SJCRH30 (cell line): Measurements from ENCODE around the gene DSTN. TPM values are rescaled to one million over a fixed set of nuclear protein-coding genes. Genes with fewer than 3 reads are reported as not detected.

Source experiments
- DNase-seq, 2 experiments: peaks; one replicate each; pipeline ENCODE4 v3.0.0-alpha.2; 2015 to 2020
- H3K27ac ChIP-seq: fragments of 250-450 bp; sonication (Bioruptor Pico); 2 replicates; pipeline ENCODE4 v1.5.1; 2020; ENCODE audit warnings: mild to moderate bottlenecking, moderate library complexity
- H3K27me3 ChIP-seq: fragments of 250-450 bp; sonication (Bioruptor Pico); 2 replicates; pipeline ENCODE4 v1.5.1; 2020; ENCODE audit warnings: mild to moderate bottlenecking, moderate library complexity
- H3K36me3 ChIP-seq: fragments of 250-450 bp; sonication (Bioruptor Pico); 2 replicates; pipeline ENCODE4 v1.5.1; 2020; ENCODE audit warnings: mild to moderate bottlenecking, moderate library complexity
- H3K4me1 ChIP-seq: fragments of 250-450 bp; sonication (Bioruptor Pico); 2 replicates; pipeline ENCODE4 v1.5.1; 2020; ENCODE audit warnings: mild to moderate bottlenecking, moderate library complexity
- H3K4me3 ChIP-seq: fragments of 250-450 bp; sonication (Bioruptor Pico); 2 replicates; pipeline ENCODE4 v1.5.1; 2020; ENCODE audit warnings: mild to moderate bottlenecking, moderate library complexity
- H3K9me3 ChIP-seq: fragments of 250-450 bp; sonication (Bioruptor Pico); replicated peaks from 2 replicates; pipeline ENCODE4 v1.5.1; 2020; ENCODE audit warnings: mild to moderate bottlenecking, moderate library complexity
- total RNA-seq: library from RNA; depleted of rRNA; stranded (reverse); fragments of >200 nt; shearing (Covaris generic); gene quantifications from 2 replicates; pipeline ENCODE4 v1.2.3, GENCODE V29; 2014

DSTN gene
- total RNA-seq, 1 experiment from 2014 or later: 117 TPM

DNA sequence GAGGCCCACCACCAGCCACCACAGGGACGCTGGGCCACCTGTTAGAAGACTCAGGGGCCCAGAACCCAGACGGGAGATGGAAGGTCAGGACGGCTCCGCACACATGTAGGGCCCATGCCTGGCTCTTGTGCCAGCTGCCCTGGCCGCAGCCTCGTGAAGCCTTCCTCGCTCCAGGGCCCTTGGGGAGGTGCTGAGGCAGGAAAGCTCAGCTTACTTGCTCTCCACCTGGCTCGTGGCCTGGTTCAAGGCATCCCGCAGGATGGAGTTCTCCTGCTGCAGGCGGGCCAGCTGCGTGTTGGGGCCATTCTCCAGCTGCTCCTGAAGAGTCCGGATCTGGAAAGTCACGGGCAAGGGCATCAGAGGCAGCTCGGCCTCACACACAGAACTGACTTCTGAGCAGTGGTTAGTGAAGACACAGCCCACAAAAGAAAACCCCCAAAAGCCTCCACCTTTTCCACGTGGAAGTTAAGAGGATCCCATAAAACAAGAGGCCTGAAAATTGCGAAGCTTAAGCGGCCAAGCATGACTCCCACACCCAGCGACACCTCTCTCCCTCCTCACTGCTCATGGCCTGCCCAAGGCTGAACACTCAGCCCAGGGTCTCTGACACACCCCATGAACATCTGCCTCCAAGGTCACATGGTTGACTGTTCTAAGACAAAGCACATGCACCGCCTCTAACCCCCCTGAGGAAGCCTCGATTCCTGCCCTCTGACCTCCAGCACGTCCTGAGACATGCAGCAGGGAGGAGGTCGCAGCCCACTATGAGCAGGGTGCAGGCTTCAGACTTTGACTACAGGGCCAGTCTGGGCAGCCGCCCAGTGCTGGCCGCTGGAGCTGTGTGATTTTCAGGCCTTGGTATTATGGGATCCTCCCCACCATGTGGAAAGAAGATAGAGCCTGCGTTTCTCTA lies 65.7 kb downstream of the DSTN start:
- H3K27me3 ChIP-seq: no peaks in the 10 kb centered on the region
- H3K4me1 ChIP-seq: no peaks in the 10 kb centered on the region
- DNase-seq: no peak
- no peaks in the 10 kb centered on the region; the same call in 1 of the 2 replicates for H3K36me3 ChIP-seq
- H3K27ac ChIP-seq: no peak overlapping the region
- H3K4me3 ChIP-seq: no peak overlapping the region
- no peaks in the 10 kb centered on the region for H3K9me3 ChIP-seq

DNA sequence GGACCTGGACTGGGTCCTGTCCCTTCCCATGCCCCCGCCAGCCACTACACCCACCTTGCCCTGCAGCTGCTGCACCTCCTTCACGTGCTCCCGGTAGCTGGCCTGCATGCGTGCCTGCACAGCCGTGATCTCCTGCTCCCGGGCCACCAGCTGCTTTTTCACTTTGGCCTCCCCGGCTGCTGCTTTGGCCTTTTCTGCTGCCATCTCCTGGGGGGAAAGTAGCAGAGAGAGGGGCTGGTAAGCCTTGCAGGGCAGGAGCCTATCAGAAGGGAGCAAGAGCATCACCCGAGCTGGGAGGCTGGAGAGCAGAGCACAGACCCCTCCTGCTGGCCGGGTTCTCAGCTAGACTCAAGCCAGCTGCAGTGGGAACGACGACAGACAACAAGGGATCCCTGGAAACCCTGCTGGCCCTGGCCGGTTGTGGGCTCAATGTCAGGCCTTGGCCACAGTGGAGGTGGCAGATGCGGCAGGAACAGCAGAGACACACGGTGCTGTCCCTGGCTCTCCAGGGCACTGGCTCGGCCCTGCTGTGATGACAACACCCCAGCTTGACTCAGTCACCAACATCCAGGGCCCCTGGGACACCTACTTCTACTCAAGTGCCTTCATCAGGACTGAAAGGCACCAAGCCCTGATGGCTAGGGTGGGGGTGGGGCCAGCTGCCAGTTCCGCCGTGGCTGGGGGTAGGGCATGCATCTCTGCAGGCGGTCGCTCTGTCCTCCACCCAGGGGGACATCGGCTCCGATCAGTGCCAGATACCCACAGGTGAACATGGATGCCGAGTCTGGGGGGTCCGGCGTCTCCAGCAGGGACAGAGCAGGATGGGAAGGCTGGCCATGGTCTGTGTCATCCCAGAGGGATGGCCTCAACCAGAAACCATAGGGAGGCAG lies 66.9 kb downstream of the DSTN start:
- Histone ChIP-seq H3K9me3 (no peaks in the 10 kb centered on the region), H3K4me1 (no peaks in the 10 kb centered on the region), H3K27ac (no peak overlapping the region), H3K36me3 (peaks cover 3% of the 10 kb centered on the region), H3K4me3 (no peak overlapping the region), H3K27me3 (no peaks in the 10 kb centered on the region)
- DNase-seq: peak in 1 of 2 experiments; percentile 20

DNA sequence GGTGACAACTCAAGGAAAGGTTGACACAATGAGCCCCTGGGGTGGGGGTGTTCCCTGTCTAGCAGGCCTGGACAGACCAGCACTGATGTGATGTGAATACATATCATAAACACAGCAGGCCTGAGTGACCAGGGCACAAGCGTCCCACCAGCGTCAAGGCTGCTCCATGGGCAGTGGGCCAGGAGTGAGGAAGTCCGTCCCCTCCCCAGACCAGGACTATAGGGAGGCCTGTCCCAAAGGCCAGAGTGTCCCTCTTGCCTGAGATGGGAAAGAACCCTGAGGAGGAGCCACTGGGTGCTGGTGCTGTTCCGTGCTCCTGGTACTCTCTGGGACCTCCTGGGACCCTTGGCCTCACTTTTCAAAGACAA lies 67.5 kb downstream of the DSTN start:
- DNase-seq: no peak
- Histone ChIP-seq H3K27ac (no peak overlapping the region), H3K4me3 (no peak overlapping the region), H3K27me3 (no peaks in the 10 kb centered on the region), H3K9me3 (no peaks in the 10 kb centered on the region), H3K4me1 (no peaks in the 10 kb centered on the region), H3K36me3 (peaks cover 3% of the 10 kb centered on the region)

DNA sequence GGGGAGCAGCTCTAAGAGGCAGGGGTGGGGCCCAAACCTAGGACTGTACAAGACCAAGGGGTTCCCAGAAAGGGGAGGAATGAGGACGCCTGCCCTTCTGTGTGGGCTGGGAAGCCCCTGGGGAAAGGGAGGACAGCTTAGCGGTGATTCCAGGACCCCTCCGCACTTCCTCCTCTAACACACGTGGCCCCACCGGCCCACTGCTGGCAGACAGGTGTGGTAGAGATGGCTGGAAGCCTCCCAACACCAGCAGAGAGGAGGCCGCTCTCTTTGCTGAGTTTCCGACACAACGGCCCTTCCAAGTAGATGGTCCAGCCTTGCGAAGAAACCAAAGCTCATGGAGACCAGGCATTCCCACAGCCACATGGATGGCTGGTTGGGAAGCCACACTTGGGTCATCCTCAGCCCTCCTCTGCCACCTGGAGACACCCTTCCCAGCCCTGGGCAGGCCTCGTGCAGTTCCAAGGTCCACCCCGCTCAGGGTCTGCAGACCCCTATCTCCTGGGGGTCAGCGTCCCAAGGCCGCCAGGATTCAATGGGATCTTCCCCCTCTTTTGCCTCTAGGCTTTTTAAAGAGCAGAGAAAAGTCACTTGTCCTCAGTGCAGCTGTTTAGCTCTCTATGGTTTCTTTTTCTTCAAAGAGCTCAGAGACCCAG lies 68.2 kb downstream of the DSTN start:
- Histone ChIP-seq H3K27ac (no peak overlapping the region), H3K27me3 (no peaks in the 10 kb centered on the region), H3K36me3 (peaks cover 3% of the 10 kb centered on the region), H3K4me1 (no peaks in the 10 kb centered on the region), H3K4me3 (no peak overlapping the region), H3K9me3 (no peaks in the 10 kb centered on the region)
- DNase-seq: no peak

DNA sequence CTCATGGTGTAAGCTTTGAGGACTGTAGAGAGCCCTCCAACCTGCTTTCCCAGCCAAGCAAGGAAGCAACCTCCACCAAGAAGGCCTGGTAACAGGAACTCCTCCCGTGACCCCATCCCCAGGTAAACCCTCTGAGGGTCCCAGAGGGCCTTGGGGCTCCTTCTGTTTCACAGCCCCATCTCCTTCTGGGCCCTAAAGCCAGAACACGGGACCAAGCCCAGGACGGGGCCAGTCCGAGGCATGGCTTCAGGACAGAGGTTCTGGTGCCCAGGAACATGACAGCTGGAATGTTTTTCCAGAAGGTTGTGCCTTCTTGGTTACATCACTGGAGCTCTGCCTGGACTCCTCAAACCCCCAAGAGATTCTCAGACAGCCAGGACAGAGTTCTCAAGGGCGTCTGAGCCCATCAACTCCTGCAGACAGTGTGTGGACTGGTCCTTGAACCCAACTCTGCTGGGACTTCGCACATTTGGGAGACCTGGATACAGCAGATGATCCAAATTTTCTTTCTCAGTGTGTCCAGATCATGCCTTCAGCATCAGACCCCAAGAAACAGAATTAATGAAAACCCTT lies 69.0 kb downstream of the DSTN start:
- H3K36me3 ChIP-seq: peaks cover 3% of the 10 kb centered on the region
- no peaks in the 10 kb centered on the region for H3K4me1 ChIP-seq

DNA sequence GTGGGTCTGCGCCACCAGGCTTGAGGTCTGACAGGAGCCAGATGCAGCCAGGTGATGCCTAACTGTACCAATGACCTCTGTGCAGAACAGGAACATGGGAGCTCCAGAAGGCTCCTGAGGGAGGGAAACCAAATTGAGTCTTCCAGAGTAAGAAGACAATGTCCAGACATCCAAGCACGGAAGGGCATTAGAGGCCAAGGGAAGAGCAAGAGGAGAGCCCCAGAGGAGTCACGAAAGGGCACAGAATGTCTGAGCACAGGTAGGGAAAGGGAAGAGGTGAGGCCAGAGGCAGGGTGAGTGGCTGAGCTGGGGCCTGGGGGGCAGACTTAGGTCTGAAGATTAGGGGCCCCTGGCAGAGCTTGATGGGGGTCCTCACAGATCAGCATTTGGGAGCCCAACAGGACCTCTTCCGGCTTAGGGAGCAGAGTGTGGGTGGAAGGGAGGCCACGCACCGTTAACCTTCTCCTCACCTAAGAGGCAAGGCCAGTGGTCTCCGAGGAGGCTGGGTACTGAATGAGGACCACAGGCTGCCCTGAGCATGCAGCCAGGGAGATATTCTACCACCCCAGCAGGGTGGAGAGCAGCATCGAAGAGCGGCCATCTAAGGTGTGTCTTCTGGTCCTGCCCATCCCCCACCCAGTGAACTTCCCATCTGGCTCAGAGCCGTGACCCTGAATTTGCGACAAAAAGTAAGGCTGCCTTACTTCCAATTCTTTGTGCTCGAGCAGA lies 70.4 kb downstream of the DSTN start:
- no peak for DNase-seq
- Histone ChIP-seq H3K36me3 (peaks cover 3% of the 10 kb centered on the region), H3K4me1 (no peaks in the 10 kb centered on the region), H3K9me3 (no peaks in the 10 kb centered on the region), H3K27me3 (no peaks in the 10 kb centered on the region), H3K4me3 (no peak overlapping the region), H3K27ac (no peak overlapping the region)

More for the DNA sequence above, 69.0 kb downstream of the DSTN start:
- no peak for DNase-seq
- Histone ChIP-seq H3K27me3 (no peaks in the 10 kb centered on the region), H3K27ac (no peak overlapping the region), H3K9me3 (no peaks in the 10 kb centered on the region), H3K4me3 (no peak overlapping the region)

DNA sequence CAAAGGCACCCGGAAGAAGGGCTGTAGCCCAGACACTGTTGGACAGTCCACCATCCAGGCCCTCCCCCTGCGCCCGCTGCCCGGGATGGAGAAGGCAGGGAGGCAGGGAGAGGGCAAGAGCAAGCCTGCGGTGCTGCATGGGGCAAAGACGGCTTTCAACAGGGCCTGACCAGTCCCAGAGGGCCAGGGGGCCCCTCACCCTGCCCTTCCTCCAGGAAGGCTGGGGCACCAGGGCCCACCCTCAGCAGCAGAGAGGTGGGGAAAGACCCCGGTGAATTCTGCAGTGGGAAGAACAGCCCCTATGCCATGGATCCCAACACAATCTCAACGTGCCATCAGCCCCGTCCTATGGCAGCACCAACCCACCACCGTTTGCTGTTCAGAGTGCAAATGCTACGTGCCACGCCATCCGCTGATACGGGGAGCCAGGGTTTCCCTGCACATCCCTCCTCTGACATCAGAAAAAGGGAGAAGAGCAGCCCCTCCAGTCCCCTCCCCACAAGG lies 71.1 kb downstream of the DSTN start:
- Histone ChIP-seq H3K9me3 (no peaks in the 10 kb centered on the region), H3K27ac (no peak overlapping the region), H3K36me3 (peaks cover 3% of the 10 kb centered on the region), H3K4me3 (no peak overlapping the region), H3K27me3 (no peaks in the 10 kb centered on the region), H3K4me1 (peaks cover under 1% of the 10 kb centered on the region; the same call in 1 of the 2 replicates)
- DNase-seq: no peak

DNA sequence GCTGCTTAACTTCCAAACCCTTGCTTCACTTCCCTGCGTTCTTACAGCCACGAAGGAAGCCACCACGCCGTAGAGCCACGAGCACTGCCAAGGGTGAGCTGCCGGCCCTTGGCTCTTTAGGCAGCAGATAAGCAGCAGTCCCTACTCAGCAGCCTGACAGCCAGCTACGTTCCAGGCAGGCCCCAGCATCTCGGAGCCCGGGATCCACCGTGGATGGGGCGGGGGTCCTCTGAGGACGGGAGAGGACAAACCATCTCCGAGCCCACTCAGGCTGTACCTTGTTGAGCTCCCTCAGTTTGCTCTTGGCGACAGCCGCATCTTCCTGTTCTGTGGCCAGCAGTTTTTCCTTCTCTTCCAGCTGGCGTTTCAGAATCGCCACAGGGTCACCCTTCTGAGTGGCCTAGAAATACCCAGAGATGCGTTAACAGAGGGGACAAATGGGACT lies 71.7 kb downstream of the DSTN start:
- no peaks in the 10 kb centered on the region for H3K27me3 ChIP-seq
- H3K4me3 ChIP-seq: no peak overlapping the region
- H3K4me1 ChIP-seq: peaks cover 7% of the 10 kb centered on the region; the same call in 1 of the 2 replicates
- H3K36me3 ChIP-seq: peaks cover 3% of the 10 kb centered on the region
- no peaks in the 10 kb centered on the region for H3K9me3 ChIP-seq
- no peak for DNase-seq
- no peak overlapping the region for H3K27ac ChIP-seq

DNA sequence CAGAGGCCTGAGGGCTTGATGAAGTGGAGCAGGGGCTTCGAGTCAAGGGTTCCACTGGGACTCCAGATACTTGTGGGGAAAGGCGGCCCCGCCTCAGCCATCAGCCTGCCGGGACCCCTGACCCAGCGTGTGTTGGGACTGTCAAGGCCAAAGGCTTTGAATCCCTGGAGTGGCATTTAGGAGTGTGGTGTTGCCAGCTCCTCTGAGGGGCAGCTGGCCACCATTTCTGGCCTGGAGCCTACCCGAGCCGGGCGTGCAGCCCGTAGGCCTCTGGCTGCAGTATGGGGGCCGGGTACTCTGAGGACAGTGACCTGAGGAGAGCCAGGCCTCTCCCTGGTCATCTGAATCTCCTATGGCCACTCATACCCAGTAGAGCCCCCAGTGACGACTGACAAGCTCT lies 72.1 kb downstream of the DSTN start:
- no peak for DNase-seq
- Histone ChIP-seq H3K4me1 (peaks cover 10% of the 10 kb centered on the region), H3K36me3 (peaks cover 3% of the 10 kb centered on the region)

DNA sequence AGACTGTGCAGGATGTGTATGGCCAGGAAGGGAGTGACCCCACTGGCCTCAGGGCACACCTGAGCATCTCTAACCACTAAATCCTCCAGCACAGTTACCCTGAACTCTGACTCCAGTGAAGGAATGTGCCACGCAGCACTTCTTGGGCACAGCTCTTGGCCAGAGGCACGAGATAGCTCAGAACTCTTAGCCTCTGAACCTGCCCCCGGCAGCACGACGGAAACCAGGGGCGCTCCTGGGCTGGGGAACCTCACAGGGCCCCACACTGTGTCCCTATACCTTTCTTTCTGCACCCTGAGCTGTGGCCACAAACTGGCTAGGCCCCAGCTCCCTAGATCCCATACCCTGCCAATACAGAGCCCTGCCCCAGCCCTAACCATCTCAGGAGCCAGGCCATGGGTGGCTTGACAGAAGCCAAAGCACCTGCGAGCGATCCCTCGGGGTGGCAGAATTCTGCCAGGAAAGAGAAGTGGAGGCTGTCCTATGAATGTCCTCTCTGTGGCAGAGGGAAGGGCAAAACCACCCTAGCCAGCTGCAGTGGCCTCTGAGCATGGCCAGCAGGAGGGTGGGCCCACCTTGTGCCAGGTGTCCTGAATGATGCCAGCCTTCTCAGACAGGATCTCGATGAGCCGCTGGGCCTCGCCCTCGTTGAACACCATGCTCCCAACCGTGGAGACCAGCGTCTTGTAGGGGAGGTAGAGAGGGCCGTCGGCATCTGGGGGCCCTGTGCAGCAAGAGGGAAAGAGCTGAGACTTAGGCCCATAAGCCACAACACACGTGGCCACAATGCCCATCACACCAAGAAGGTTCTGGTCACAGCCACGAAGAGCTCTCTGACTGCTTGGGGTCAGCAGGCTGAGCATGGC lies 72.8 kb downstream of the DSTN start:
- Histone ChIP-seq H3K27me3 (no peaks in the 10 kb centered on the region), H3K9me3 (no peaks in the 10 kb centered on the region), H3K36me3 (peaks cover 3% of the 10 kb centered on the region)

More for the DNA sequence above, 72.1 kb downstream of the DSTN start:
- Histone ChIP-seq H3K4me3 (no peak overlapping the region), H3K9me3 (no peaks in the 10 kb centered on the region), H3K27me3 (no peaks in the 10 kb centered on the region), H3K27ac (no peak overlapping the region)

DNA sequence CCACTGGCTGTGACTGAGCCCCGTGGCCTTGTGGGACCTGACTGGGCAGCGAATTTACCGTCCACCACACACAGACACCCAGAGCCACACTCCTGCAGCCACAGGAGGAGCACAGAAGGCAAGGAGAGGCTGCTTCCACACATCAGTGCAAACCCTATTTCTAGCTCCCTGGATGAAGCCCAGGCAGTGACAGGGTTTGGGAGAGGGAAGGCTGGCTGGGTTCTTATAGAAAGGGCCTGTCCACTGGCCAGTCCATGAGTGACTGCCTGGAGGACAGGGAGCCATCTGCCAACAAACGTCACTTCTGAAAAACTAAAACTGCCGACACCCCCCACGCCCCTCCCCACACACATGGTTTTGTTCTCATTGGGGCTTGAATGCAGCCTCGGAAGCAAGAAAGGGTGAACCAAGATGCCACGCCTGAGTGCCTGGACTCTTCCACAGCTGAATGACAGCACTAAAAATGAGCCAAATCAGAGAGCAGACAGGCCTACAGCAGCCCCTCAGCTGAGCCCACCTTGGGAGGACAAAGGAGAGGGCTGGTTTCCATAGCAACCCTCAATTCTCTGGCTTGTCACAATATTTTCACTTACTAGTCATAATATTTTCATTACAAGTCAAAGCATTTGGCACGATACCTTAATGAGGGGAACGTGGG lies 73.8 kb downstream of the DSTN start:
- H3K4me1 ChIP-seq: peaks cover 17% of the 10 kb centered on the region
- no peak overlapping the region for H3K27ac ChIP-seq
- H3K27me3 ChIP-seq: no peaks in the 10 kb centered on the region
- H3K36me3 ChIP-seq: peaks cover 3% of the 10 kb centered on the region
- H3K9me3 ChIP-seq: no peaks in the 10 kb centered on the region
- no peak for DNase-seq
- no peak overlapping the region for H3K4me3 ChIP-seq

More for the DNA sequence above, 72.8 kb downstream of the DSTN start:
- DNase-seq: no peak
- no peak overlapping the region for H3K27ac ChIP-seq
- peaks cover 17% of the 10 kb centered on the region for H3K4me1 ChIP-seq
- H3K4me3 ChIP-seq: no peak overlapping the region

DNA sequence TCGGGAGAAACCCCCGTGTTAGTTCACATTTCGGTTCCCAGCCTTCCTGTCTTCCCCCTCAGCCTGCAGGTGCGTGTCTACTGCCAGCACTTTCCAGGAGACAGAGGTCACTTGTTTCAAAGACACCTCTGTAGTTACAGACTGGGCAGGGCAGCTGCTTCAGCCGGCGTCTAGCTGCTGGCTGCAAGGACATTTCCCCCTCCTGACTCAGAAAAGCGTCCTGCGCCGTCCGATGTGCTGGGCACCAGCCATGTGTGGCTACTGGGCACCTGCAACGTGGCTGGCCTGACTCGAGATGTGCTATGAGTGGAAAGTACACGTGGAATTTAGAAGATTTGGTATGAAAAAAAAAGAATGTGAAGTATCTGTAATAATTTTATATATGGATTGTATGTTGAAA lies 74.6 kb downstream of the DSTN start:
- Histone ChIP-seq H3K4me1 (peaks cover 17% of the 10 kb centered on the region), H3K36me3 (peaks cover 3% of the 10 kb centered on the region), H3K4me3 (no peak overlapping the region), H3K9me3 (no peaks in the 10 kb centered on the region), H3K27ac (no peak overlapping the region), H3K27me3 (no peaks in the 10 kb centered on the region)
- no peak for DNase-seq
